Transverse colon (tissue), 4 donors: Measurements from ENCODE around the gene RSPRY1. TPM values are rescaled to one million over a fixed set of nuclear protein-coding genes. Genes with fewer than 3 reads are reported as not detected.

ENCODE experiments used
- DNase-seq: peaks from one replicate; pipeline ENCODE4 v3.0.0-alpha.2; 2019
- H3K27ac ChIP-seq, 4 donors: fragments of 200-600 bp; sonication (generic); 2 replicates each; pipeline ENCODE4 v1.5.1; 2016 to 2018; ENCODE audit warnings: inconsistent platforms in 4 of 4
- H3K27me3 ChIP-seq: fragments of 200-600 bp; sonication (generic); 2 replicates; pipeline ENCODE4 v1.5.1; 2017; ENCODE audit warnings: inconsistent platforms
- H3K36me3 ChIP-seq, 4 donors: fragments of 200-600 bp; sonication (generic); 2 replicates each; pipeline ENCODE4 v1.5.1; 2017 to 2019; ENCODE audit warnings: inconsistent platforms in 4 of 4
- H3K4me1 ChIP-seq, 4 donors: fragments of 200-600 bp; sonication (generic); 2 replicates each; pipeline ENCODE4 v1.5.1; 2017 to 2020; ENCODE audit warnings: inconsistent platforms in 4 of 4
- H3K4me3 ChIP-seq, 4 donors: fragments of 200-600 bp; sonication (generic); 1 replicate in 1 of 4; 2 replicates in 3 of 4; pipeline versions ENCODE4 v1.5.1 to v1.6.1; 2017 to 2019; ENCODE audit warnings: inconsistent platforms in 4 of 4
- H3K9me3 ChIP-seq, 2 donors: fragments of 200-600 bp; sonication (generic); 2 replicates each; pipeline ENCODE4 v1.5.1; 2017 to 2019; ENCODE audit warnings: inconsistent platforms in 2 of 2
- CTCF ChIP-seq, 5 experiments: fragments of 200-600 bp in 3 of 5; fragments of 450-650 bp in 2 of 5; sonication (generic) in 3 of 5; IDR thresholded peaks; 1 replicate in 2 of 5; 2 replicates in 3 of 5; pipeline ENCODE4 v1.5.1; 2016 to 2017; ENCODE audit warnings: antibody characterized with exemption in 5 of 5, inconsistent platforms in 3 of 5, mild to moderate bottlenecking in 2 of 5, moderate library complexity in 1 of 5
- EP300 ChIP-seq: sonication (generic); formaldehyde crosslinking; IDR thresholded peaks from one replicate; pipeline ENCODE4 v1.6.1; 2017; ENCODE audit warnings: antibody characterized with exemption, low read depth
- POLR2A ChIP-seq: fragments of 450-650 bp; IDR thresholded peaks from one replicate; pipeline ENCODE4 v1.6.1; 2016; ENCODE audit warnings: antibody characterized with exemption, mild to moderate bottlenecking, moderate library complexity
- POLR2AphosphoS5 ChIP-seq, 3 donors: sonication (generic); formaldehyde crosslinking; IDR thresholded peaks; one replicate each; pipeline ENCODE4 v1.6.1; 2016; ENCODE audit warnings: antibody characterized with exemption in 3 of 3
- WGBS, 2 donors: methylation state at CpG; one replicate each; pipeline ENCODE4 v1.1.5; 2018; ENCODE audit warnings: low coverage in 1 of 2; 5-methylcytosine and 5-hydroxymethylcytosine counted together
- in situ Hi-C, 4 donors: fragments of 200-750 bp; cut with MboI; loops; one replicate each; pipeline versions ENCODE4 v1.15.0 to v1.15.1; 2017; ENCODE audit warnings: low sequenced_read_pairs in 3 of 4, low pct_ligation_motif_present in 1 of 4, low pct_unique_long_range_greater_than_20kb in 1 of 4
- intact Hi-C: fragments of 100-400 bp; cut with DNase I; formaldehyde crosslinking; loops from one replicate; pipeline ENCODE4 v1.15.1; 2023; ENCODE audit warnings: low total_unique reads
- total RNA-seq, 4 donors: library from RNA; depleted of rRNA; stranded (reverse); fragments of >200 nt; gene quantifications; one replicate each; pipeline ENCODE4 v1.1.0, GENCODE V29; 2016

Gene RSPRY1
- total RNA-seq, 4 donors from 2014 or later: 17.1 to 58.4 (median 44.5) TPM

DNA sequence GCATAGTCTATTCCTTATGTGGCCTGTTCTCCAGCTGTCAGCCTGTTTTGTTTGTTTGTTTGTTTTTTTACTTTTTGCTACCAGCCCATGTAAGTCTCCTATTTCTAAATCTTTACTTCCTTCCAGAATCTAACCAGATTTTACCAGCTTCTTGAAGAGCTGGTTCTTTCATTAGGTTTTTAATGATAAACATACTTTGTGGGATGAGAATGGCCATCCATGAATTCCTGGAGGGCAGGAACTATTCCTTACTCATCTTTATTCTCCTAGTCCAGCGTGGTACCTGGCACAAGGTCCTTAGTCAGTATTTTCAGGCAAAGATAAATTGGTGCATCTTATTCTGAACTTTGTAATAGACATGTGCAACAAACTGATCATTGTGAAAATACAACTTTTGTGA, 17.3 kb downstream of the RSPRY1 start:
- in situ Hi-C loops: no loop called here
- WGBS, 2 donors: 83 to 84% methylated on average over 1 of the region's 1 CpG
- H3K9me3 ChIP-seq: no peaks in the 10 kb centered on the region

DNA sequence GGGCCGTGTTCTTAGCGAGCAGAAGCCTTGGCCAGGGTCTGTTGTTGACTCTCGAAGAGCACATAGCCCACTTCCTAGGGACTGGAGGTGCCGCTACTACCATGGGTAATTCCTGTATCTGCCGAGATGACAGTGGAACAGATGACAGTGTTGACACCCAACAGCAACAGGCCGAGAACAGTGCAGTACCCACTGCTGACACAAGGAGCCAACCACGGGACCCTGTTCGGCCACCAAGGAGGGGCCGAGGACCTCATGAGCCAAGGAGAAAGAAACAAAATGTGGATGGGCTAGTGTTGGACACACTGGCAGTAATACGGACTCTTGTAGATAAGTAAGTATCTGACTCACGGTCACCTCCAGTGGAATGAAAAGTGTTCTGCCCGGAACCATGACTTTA, 18.5 kb downstream of the RSPRY1 start:
- Histone ChIP-seq H3K4me1 (no peaks in the 10 kb centered on the region), H3K27me3 (no peaks in the 10 kb centered on the region), H3K27ac (no peak overlapping the region), H3K4me3 (no peak overlapping the region), H3K9me3 (no peaks in the 10 kb centered on the region), H3K36me3 (peaks cover 0 to 39% (median 16%) of the 10 kb centered on the region in 4 donors)
- in situ Hi-C loops: no loop called here
- TF ChIP-seq POLR2A: no peak
- DNase-seq: no peak
- 95% methylated on average over 12 of the region's 12 CpGs; no CpG with 5 or more reads in 1 of the 2 donors for WGBS, 2 donors
- intact Hi-C loops: no loop called here

More for the DNA sequence above, 17.3 kb downstream of the RSPRY1 start:
- H3K36me3 ChIP-seq: peaks cover 0 to 35% (median 11%) of the 10 kb centered on the region in 4 donors
- H3K27me3 ChIP-seq: no peaks in the 10 kb centered on the region
- H3K4me1 ChIP-seq: no peaks in the 10 kb centered on the region
- no peak overlapping the region for H3K4me3 ChIP-seq
- TF ChIP-seq EP300: no peak
- TF ChIP-seq CTCF (IDR thresholded peaks at IDR 0.05): no peak
- no peak for TF ChIP-seq POLR2A
- TF ChIP-seq POLR2AphosphoS5 (IDR thresholded peaks at IDR 0.05): no peak
- intact Hi-C loops: no loop called here
- no peak for DNase-seq
- H3K27ac ChIP-seq: no peak overlapping the region

GRCh38 chr16:57208926-57209325, 22.8 kb downstream of the RSPRY1 start:
- in situ Hi-C loops (no loop called here), intact Hi-C loops (no loop called here)
- 86 to 91% methylated on average over 1 of the region's 1 CpG for WGBS, 2 donors
- H3K9me3 ChIP-seq: no peaks in the 10 kb centered on the region
- no peak overlapping the region for H3K27ac ChIP-seq
- TF ChIP-seq POLR2AphosphoS5 (IDR thresholded peaks at IDR 0.05) (no peak), CTCF (IDR thresholded peaks at IDR 0.05) (no peak), EP300 (no peak), POLR2A (no peak)
- no peaks in the 10 kb centered on the region for H3K27me3 ChIP-seq
- no peak overlapping the region for H3K4me3 ChIP-seq
- peaks cover 0 to 61% (median 32%) of the 10 kb centered on the region in 4 donors for H3K36me3 ChIP-seq
- no peak for DNase-seq
- H3K4me1 ChIP-seq: no peaks in the 10 kb centered on the region

DNA sequence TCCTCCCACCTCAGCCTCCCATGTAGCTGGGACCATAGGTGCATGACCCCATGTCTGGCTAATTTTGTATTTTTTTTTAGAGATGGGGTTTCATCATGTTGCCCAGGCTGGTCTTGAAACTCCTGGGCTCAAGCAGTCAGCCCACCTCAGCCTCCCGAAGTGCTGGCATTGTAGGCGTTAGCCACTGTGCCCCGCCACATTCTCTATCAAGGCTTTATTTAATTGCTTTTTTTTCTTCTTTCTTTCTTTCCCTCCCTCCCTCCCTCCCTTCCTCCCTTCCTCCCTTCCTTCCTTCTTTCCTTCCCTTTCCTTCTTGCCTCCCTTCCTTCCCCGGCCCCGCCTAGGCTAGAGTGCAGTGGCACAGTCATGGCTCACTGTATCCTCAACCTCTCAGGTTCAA, 23.7 kb downstream of the RSPRY1 start:
- TF ChIP-seq CTCF (IDR thresholded peaks at IDR 0.05): no peak
- TF ChIP-seq POLR2A: no peak
- no peak for TF ChIP-seq POLR2AphosphoS5 (IDR thresholded peaks at IDR 0.05)
- no peak for TF ChIP-seq EP300
- Histone ChIP-seq H3K9me3 (no peaks in the 10 kb centered on the region), H3K27ac (no peak overlapping the region), H3K4me3 (no peak overlapping the region), H3K36me3 (peaks cover 0 to 67% (median 33%) of the 10 kb centered on the region in 4 donors), H3K4me1 (no peaks in the 10 kb centered on the region), H3K27me3 (no peaks in the 10 kb centered on the region)
- intact Hi-C loops: no loop called here
- WGBS, 2 donors: 98 to 100% methylated on average over 1 to 5 of the region's 5 CpGs
- no peak for DNase-seq
- in situ Hi-C loops: no loop called here

GRCh38 chr16:57213462-57213861, 27.3 kb downstream of the RSPRY1 start:
- H3K27me3 ChIP-seq: no peaks in the 10 kb centered on the region
- H3K4me1 ChIP-seq: no peaks in the 10 kb centered on the region
- peaks cover 0 to 4% of the 10 kb centered on the region in 2 donors for H3K9me3 ChIP-seq
- H3K4me3 ChIP-seq: no peak overlapping the region
- WGBS, 2 donors: 88 to 96% methylated on average over 1 of the region's 1 CpG
- in situ Hi-C loops: no loop called here
- intact Hi-C loops: no loop called here
- TF ChIP-seq POLR2A (no peak), EP300 (no peak), CTCF (IDR thresholded peaks at IDR 0.05) (no peak), POLR2AphosphoS5 (IDR thresholded peaks at IDR 0.05) (no peak)
- DNase-seq: no peak
- no peak overlapping the region for H3K27ac ChIP-seq
- peaks cover 0 to 85% (median 36%) of the 10 kb centered on the region in 4 donors for H3K36me3 ChIP-seq
